HCT116 (cell line): ENCODE data around the gene ZNF502. TPM values are rescaled to one million over a fixed set of nuclear protein-coding genes. Genes with fewer than 3 reads are reported as not detected.

ENCODE experiments used
- ATAC-seq: fragments of 200-7000 bp; cut with Tn5 transposase; 2 replicates; pipeline ENCODE4 v1.9.1; 2020; ENCODE audit warnings: mild to moderate bottlenecking, moderate library complexity
- Bru-seq: library from RNA; stranded (reverse); fragments of 400-500 nt; gene quantifications from one replicate; lab custom pipeline; 2021; lab: Mats Ljungman, UMichigan
- BruChase-seq, 2 experiments: library from RNA; stranded (reverse); fragments of 400-500 nt; gene quantifications; one replicate each; lab custom pipeline; 2021; lab: Mats Ljungman, UMichigan
- BruUV-seq: library from RNA; stranded (reverse); fragments of 400-500 nt; replicated peaks from 2 replicates; lab custom pipeline; 2021; lab: Mats Ljungman, UMichigan
- CTCF ChIA-PET: fragments of 300-600 bp; sonication (Branson Sonifier 250); formaldehyde crosslinking; loops from one replicate; lab custom pipeline; 2021; ENCODE audit warnings: antibody characterized with exemption; lab: Charles Lee
- POLR2A ChIA-PET: fragments of 300-600, 350-600 bp; sonication (Branson Sonifier 250); formaldehyde crosslinking; loops from one replicate; lab custom pipeline; 2021; ENCODE audit warnings: antibody characterized with exemption; lab: Charles Lee
- RAD21 ChIA-PET, 2 experiments: fragments of 300-600 bp; sonication (Branson Sonifier 250); formaldehyde crosslinking; loops; one replicate each; lab custom pipeline; 2023; ENCODE audit warnings: low total read pairs in 2 of 2; ENCODE audit not compliant: uncharacterized antibody in 2 of 2, unreplicated experiment in 2 of 2, low non-redundant PET in 1 of 2; lab: Charles Lee
- DNase-seq: peaks from one replicate; pipeline ENCODE4 v3.0.0-alpha.2; 2010; ENCODE audit warnings: low read depth, low spot score
- H2AFZ ChIP-seq: fragments of 200-600 bp; shearing (Covaris generic), sonication (generic); 2 replicates; pipeline ENCODE4 v1.6.1; 2017; ENCODE audit warnings: low read depth, mixed run types, mixed read lengths, antibody characterized with exemption, low read length; ENCODE audit not compliant: poor library complexity, severe bottlenecking
- H3K27ac ChIP-seq: 2 replicates; pipeline ENCODE4 v1.5.1; 2012; ENCODE audit warnings: low read depth, low read length
- H3K27me3 ChIP-seq: fragments of 200-600 bp; sonication (generic); 2 replicates; pipeline ENCODE4 v1.6.1; 2016; ENCODE audit warnings: mixed run types, low read length, mixed read lengths; ENCODE audit not compliant: insufficient read depth
- H3K36me3 ChIP-seq, 2 experiments: fragments of 200-500 bp in 1 of 2; fragments of 200-600 bp in 1 of 2; sonication (Bioruptor generic) in 1 of 2; sonication (generic) in 1 of 2; 2 replicates each; pipeline versions ENCODE4 v1.5.1 to v1.6.1; 2014 to 2016; ENCODE audit warnings: low read length in 2 of 2, inconsistent platforms in 1 of 2, mixed read lengths in 1 of 2, mixed run types in 1 of 2; ENCODE audit not compliant: insufficient read depth in 2 of 2, control insufficient read depth in 1 of 2
- H3K4me1 ChIP-seq, 2 experiments: fragments of 200-600 bp in 1 of 2; sonication (generic) in 1 of 2; 2 replicates each; pipeline versions ENCODE4 v1.5.1 to v1.6.1; 2012 to 2017; ENCODE audit warnings: low read length in 2 of 2, inconsistent platforms in 1 of 2, mild to moderate bottlenecking in 1 of 2, mixed read lengths in 1 of 2, mixed run types in 1 of 2, moderate library complexity in 1 of 2; ENCODE audit not compliant: insufficient read depth in 2 of 2, control insufficient read depth in 1 of 2
- H3K4me2 ChIP-seq: fragments of 200-600 bp; sonication (generic); 2 replicates; pipeline ENCODE4 v1.6.1; 2017; ENCODE audit warnings: mixed run types, low read length, mixed read lengths
- H3K4me3 ChIP-seq, 2 experiments: fragments of 200-600 bp in 1 of 2; sonication (generic) in 1 of 2; replicated peaks in 1 of 2; 2 replicates each; pipeline ENCODE4 v1.5.1; 2011 to 2016; ENCODE audit warnings: low read length in 2 of 2, control low read depth in 1 of 2, low read depth in 1 of 2, mild to moderate bottlenecking in 1 of 2, mixed read lengths in 1 of 2, mixed run types in 1 of 2
- H3K79me2 ChIP-seq: fragments of 200-600 bp; sonication (generic); 2 replicates; pipeline ENCODE4 v1.6.1; 2017; ENCODE audit warnings: mild to moderate bottlenecking, mixed run types, low read length, moderate library complexity, mixed read lengths; ENCODE audit not compliant: insufficient read depth
- H3K9ac ChIP-seq: fragments of 200-600 bp; sonication (generic); 2 replicates; pipeline ENCODE4 v1.6.1; 2016; ENCODE audit warnings: low read length, mixed read lengths
- H3K9me2 ChIP-seq: fragments of 200-600 bp; sonication (generic), shearing (Covaris generic); 2 replicates; pipeline ENCODE4 v1.6.1; 2017; ENCODE audit warnings: mixed run types, mild to moderate bottlenecking, moderate library complexity; ENCODE audit not compliant: insufficient read depth
- H3K9me3 ChIP-seq, 2 experiments: fragments of 200-500 bp in 1 of 2; fragments of 200-600 bp in 1 of 2; sonication (Bioruptor generic) in 1 of 2; sonication (generic) in 1 of 2; 2 replicates each; pipeline ENCODE4 v1.6.1; 2014 to 2017; ENCODE audit warnings: low read length in 2 of 2, mixed read lengths in 2 of 2, inconsistent platforms in 1 of 2, low read depth in 1 of 2, mild to moderate bottlenecking in 1 of 2, mixed run types in 1 of 2, moderate library complexity in 1 of 2; ENCODE audit not compliant: control insufficient read depth in 1 of 2, insufficient read depth in 1 of 2
- H4K20me1 ChIP-seq: fragments of 200-600 bp; sonication (generic), shearing (Covaris generic); 2 replicates; pipeline ENCODE4 v1.6.1; 2017; ENCODE audit warnings: mixed run types, mild to moderate bottlenecking, moderate library complexity; ENCODE audit not compliant: insufficient read depth
- POLR2AphosphoS5 ChIP-seq: IDR thresholded peaks from 2 replicates; pipeline ENCODE4 v1.6.1; 2011; ENCODE audit warnings: mild to moderate bottlenecking, low read depth, low read length, moderate library complexity
- REST ChIP-seq: IDR thresholded peaks from 2 replicates; pipeline ENCODE4 v1.6.1; 2012; ENCODE audit warnings: low read depth
- SIN3A ChIP-seq: IDR thresholded peaks from 2 replicates; pipeline ENCODE4 v1.6.1; 2012; ENCODE audit warnings: low read depth
- SRF ChIP-seq: IDR thresholded peaks from 2 replicates; pipeline ENCODE4 v1.6.1; 2012; ENCODE audit warnings: low read depth
- TCF7L2 ChIP-seq: IDR thresholded peaks from 2 replicates; pipeline ENCODE4 v1.7.0; 2011; ENCODE audit warnings: borderline replicate concordance, inconsistent platforms; ENCODE audit not compliant: insufficient read depth, insufficient read length; ENCODE audit errors: extremely low read depth
- intact Hi-C: fragments of 100-400 bp; cut with micrococcal nuclease; formaldehyde crosslinking; loops from 2 replicates; pipeline ENCODE4 v1.10.0; 2022
- long read RNA-seq: library from polyadenylated mRNA; unstranded; transcript quantifications from one replicate; pipeline ENCODE4 v2.0.0, GENCODE V29; 2021; ENCODE audit not compliant: unreplicated experiment
- polyA plus RNA-seq: library from polyadenylated mRNA; unstranded; fragments of >200 nt; gene quantifications from 2 replicates; pipeline ENCODE4 v1.2.1, GENCODE V29; 2012; ENCODE audit warnings: missing spikeins
- total RNA-seq: library from RNA; stranded (reverse); gene quantifications from one replicate; pipeline ENCODE4 v1.2.1, GENCODE V29; 2021; ENCODE audit not compliant: unreplicated experiment
- TF ChIP-seq, protein P1 (sequence below): IDR thresholded peaks from 2 replicates; pipeline ENCODE4 v1.6.1; 2012

ZNF502 gene
- total RNA-seq (1.5 TPM), Bru-seq, nascent RNA (percentile 69 among the genes with signal in this experiment), BruChase-seq, experiment 1, labeled RNA remaining after a 6-hour chase (percentile 56 among the genes with signal in this experiment), BruChase-seq, experiment 2, labeled RNA remaining after a 2-hour chase (percentile 69 among the genes with signal in this experiment)
- 0.74 and 1.3 TPM in 2 replicates for polyA plus RNA-seq
- long read RNA-seq, partial matches to known transcripts: 0 of 3 reads
- long read RNA-seq, other reads (novel, unspliced or antisense): 0 of 3 reads

GRCh38 chr3:44712455-44713075 lies at the start of gene ZNF502:
Gene ZNF502 (plus strand): TSS chr3:44712660. CDS start chr3:44720262, 7,602 bp downstream.
- RAD21 ChIA-PET: no interaction called here
- DNase-seq: peak; percentile 66
- ATAC-seq: peak; percentile 93
- Histone ChIP-seq H3K27ac (peak within 1 kb of the TSS; percentile 46; the same call in 1 of the 2 replicates), H3K9me2 (no peaks in the 10 kb centered on the region), H3K4me3 (peak within 1 kb of the TSS; percentile 54 to 66), H2AFZ (peak within 1 kb of the TSS; percentile 84), H4K20me1 (no peaks in the 10 kb centered on the region), H3K27me3 (no peaks in the 10 kb centered on the region), H3K9ac (peak within 1 kb of the TSS; percentile 52), H3K4me2 (peak within 1 kb of the TSS; percentile 71), H3K36me3 (no peaks in the 10 kb centered on the region), H3K79me2 (no peaks in the 10 kb centered on the region), H3K9me3 (peaks cover 12 to 15% of the 10 kb centered on the region in 2 experiments; a peak in 3 of 4 replicates), H3K4me1 (no peaks in the 10 kb centered on the region)
- no peak for TF ChIP-seq REST
- no peak for TF ChIP-seq SIN3A
- TF ChIP-seq TCF7L2: no peak
- peak; percentile 41; the same call in 1 of the 2 replicates for TF ChIP-seq POLR2AphosphoS5
- TF ChIP-seq, protein P1, sequence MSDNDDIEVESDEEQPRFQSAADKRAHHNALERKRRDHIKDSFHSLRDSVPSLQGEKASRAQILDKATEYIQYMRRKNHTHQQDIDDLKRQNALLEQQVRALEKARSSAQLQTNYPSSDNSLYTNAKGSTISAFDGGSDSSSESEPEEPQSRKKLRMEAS: peak; percentile 35; the same call in 1 of the 2 replicates
- peak; percentile 72 for TF ChIP-seq SRF
- CTCF ChIA-PET: no interaction called here
- POLR2A ChIA-PET: no interaction called here
- intact Hi-C loops: no loop called here
- TSS peak; percentile 62 for BruUV-seq
